ENCODE results near the gene MMP14. TPM values are rescaled to one million over a fixed set of nuclear protein-coding genes. Genes with fewer than 3 reads are reported as not detected.

MMP14 gene
- total and polyA plus RNA-seq, 2 of the 13 experiments (the other 11 are each of a cell fraction or from before 2014, with no cell fraction given), result 5.2 to 9.8 TPM

DNA sequence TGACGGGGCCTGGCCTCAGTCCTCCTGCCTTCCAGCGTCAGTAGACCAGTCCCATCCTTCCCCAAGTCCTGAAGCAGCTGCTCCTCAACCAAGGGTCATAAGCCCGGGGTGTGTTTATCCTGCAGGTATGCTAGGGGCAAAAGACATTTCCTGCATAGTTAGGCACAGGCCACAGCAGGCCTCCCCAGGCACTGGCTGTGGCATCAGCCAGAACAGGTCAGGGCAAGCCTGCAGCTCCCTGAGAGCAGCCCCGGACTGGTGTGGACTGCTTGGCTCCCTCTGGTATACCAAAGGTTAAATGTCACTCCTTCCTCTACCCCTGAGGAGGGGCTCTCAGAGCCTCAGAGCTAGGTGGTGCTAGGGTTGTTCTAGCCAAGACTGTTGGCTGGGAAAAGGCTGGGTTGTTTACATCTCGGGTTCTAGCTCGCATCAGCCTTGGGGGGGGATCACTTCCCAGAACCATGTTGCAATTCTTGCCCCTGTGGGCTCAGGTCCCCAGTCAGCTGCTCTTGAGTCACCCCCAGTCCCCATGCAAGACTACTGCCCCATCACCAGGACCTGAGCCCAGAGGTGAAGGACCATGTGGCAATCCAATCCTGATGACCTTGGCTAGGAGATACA, 2.9 kb downstream of the MMP14 start (continued):
- TF ChIP-seq, protein P1, sequence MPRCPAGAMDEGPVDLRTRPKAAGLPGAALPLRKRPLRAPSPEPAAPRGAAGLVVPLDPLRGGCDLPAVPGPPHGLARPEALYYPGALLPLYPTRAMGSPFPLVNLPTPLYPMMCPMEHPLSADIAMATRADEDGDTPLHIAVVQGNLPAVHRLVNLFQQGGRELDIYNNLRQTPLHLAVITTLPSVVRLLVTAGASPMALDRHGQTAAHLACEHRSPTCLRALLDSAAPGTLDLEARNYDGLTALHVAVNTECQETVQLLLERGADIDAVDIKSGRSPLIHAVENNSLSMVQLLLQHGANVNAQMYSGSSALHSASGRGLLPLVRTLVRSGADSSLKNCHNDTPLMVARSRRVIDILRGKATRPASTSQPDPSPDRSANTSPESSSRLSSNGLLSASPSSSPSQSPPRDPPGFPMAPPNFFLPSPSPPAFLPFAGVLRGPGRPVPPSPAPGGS (CRISPR knock-in tag; IDR thresholded peaks at IDR 0.05), result 0 out of 2 replicates have a peak, but pooled peaks have one; percentile 40
- TF ChIP-seq HNF4A (CRISPR knock-in tag; IDR thresholded peaks at IDR 0.05) (peak; percentile 36; the same call in 1 of the 2 replicates), ZNF644 (CRISPR knock-in tag; IDR thresholded peaks at IDR 0.05; ENCODE audit: low read depth) (no peak), KDM4B (CRISPR knock-in tag; IDR thresholded peaks at IDR 0.05) (no peak), MTA1 (CRISPR knock-in tag; IDR thresholded peaks at IDR 0.05; ENCODE audit: borderline replicate concordance) (0 out of 2 replicates have a peak, but pooled peaks have one; percentile 7), ZNF574 (CRISPR knock-in tag; IDR thresholded peaks at IDR 0.05) (peak; percentile 48; the same call in 1 of the 2 replicates), SRF (IDR thresholded peaks at IDR 0.05; ENCODE audit: low read depth, low read length) (no peak), ATRX (CRISPR knock-in tag; IDR thresholded peaks at IDR 0.05; ENCODE audit: borderline replicate concordance) (no peak), ARHGAP35 (CRISPR knock-in tag; IDR thresholded peaks at IDR 0.05; ENCODE audit: borderline replicate concordance) (no peak), RFX3 (CRISPR knock-in tag; IDR thresholded peaks at IDR 0.05) (no peak), FOXA1 (IDR thresholded peaks at IDR 0.05) (no peak), FOXA1 (CRISPR knock-in tag; IDR thresholded peaks at IDR 0.05) (no peak), NPAS2 (CRISPR knock-in tag; IDR thresholded peaks at IDR 0.05; ENCODE audit: borderline replicate concordance) (no peak), ZNF674 (CRISPR knock-in tag; IDR thresholded peaks at IDR 0.05; ENCODE audit: low read depth) (no peak), ZNF564 (CRISPR knock-in tag; IDR thresholded peaks at IDR 0.05) (no peak), KDM1A (CRISPR knock-in tag; IDR thresholded peaks at IDR 0.05) (no peak), KMT2A (CRISPR knock-in tag; IDR thresholded peaks at IDR 0.05) (no peak), ZNF292 (CRISPR knock-in tag; IDR thresholded peaks at IDR 0.05; ENCODE audit: borderline replicate concordance, low read depth) (0 out of 2 replicates have a peak, but pooled peaks have one; percentile 31), FOXA3 (CRISPR knock-in tag; IDR thresholded peaks at IDR 0.05) (no peak), RARA (CRISPR knock-in tag; IDR thresholded peaks at IDR 0.05) (no peak), ZNF562 (CRISPR knock-in tag; IDR thresholded peaks at IDR 0.05; ENCODE audit: borderline replicate concordance) (no peak)
- TF ChIP-seq, protein P2, sequence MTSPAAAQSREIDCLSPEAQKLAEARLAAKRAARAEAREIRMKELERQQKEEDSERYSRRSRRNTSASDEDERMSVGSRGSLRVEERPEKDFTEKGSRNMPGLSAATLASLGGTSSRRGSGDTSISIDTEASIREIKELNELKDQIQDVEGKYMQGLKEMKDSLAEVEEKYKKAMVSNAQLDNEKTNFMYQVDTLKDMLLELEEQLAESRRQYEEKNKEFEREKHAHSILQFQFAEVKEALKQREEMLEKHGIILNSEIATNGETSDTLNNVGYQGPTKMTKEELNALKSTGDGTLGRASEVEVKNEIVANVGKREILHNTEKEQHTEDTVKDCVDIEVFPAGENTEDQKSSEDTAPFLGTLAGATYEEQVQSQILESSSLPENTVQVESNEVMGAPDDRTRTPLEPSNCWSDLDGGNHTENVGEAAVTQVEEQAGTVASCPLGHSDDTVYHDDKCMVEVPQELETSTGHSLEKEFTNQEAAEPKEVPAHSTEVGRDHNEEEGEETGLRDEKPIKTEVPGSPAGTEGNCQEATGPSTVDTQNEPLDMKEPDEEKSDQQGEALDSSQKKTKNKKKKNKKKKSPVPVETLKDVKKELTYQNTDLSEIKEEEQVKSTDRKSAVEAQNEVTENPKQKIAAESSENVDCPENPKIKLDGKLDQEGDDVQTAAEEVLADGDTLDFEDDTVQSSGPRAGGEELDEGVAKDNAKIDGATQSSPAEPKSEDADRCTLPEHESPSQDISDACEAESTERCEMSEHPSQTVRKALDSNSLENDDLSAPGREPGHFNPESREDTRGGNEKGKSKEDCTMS (CRISPR knock-in tag; conservative IDR thresholded peaks at IDR 0.05), result no peak
- TF ChIP-seq, protein P3, sequence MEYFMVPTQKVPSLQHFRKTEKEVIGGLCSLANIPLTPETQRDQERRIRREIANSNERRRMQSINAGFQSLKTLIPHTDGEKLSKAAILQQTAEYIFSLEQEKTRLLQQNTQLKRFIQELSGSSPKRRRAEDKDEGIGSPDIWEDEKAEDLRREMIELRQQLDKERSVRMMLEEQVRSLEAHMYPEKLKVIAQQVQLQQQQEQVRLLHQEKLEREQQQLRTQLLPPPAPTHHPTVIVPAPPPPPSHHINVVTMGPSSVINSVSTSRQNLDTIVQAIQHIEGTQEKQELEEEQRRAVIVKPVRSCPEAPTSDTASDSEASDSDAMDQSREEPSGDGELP (IDR thresholded peaks at IDR 0.05; ENCODE audit: borderline replicate concordance, low read depth), result peak; percentile 29; the same call in 1 of the 2 replicates
